Vagina (tissue), 2 donors: Measurements from ENCODE around the gene KCNH8. TPM values are rescaled to one million over a fixed set of nuclear protein-coding genes. Genes with fewer than 3 reads are reported as not detected.

Experiments used
- DNase-seq, 2 donors: peaks; one replicate each; pipeline ENCODE4 v3.0.0-alpha.2; 2017; ENCODE audit errors: extremely low spot score in 2 of 2
- H3K27ac ChIP-seq: fragments of 200-600 bp; sonication (generic); one replicate; pipeline ENCODE4 v1.5.1; 2019
- H3K27me3 ChIP-seq: fragments of 200-600 bp; sonication (generic); one replicate; pipeline ENCODE4 v1.5.1; 2019
- H3K36me3 ChIP-seq, 2 donors: fragments of 200-600 bp; sonication (generic); one replicate each; pipeline ENCODE4 v1.5.1; 2017 to 2019
- H3K4me1 ChIP-seq: fragments of 200-600 bp; sonication (generic); one replicate; pipeline ENCODE4 v1.5.1; 2019
- H3K4me3 ChIP-seq, 2 donors: fragments of 200-600 bp; sonication (generic); 1 replicate in 1 of 2; 2 replicates in 1 of 2; pipeline ENCODE4 v1.5.1; 2016 to 2019
- H3K9me3 ChIP-seq: fragments of 200-600 bp; sonication (generic); one replicate; pipeline ENCODE4 v1.5.1; 2019
- CTCF ChIP-seq, 3 experiments: fragments of 450-650 bp in 2 of 3; fragments of 200-600 bp in 1 of 3; sonication (generic) in 1 of 3; IDR thresholded peaks; one replicate each; pipeline ENCODE4 v1.5.1; 2017 to 2019; ENCODE audit warnings: antibody characterized with exemption in 3 of 3, mild to moderate bottlenecking in 2 of 3, moderate library complexity in 2 of 3
- POLR2A ChIP-seq, 2 donors: fragments of 450-650 bp; IDR thresholded peaks; one replicate each; pipeline ENCODE4 v1.6.1; 2017; ENCODE audit warnings: antibody characterized with exemption in 2 of 2, mild to moderate bottlenecking in 2 of 2, moderate library complexity in 2 of 2
- POLR2AphosphoS5 ChIP-seq, 2 donors: sonication (generic); formaldehyde crosslinking; IDR thresholded peaks; one replicate each; pipeline ENCODE4 v1.9.0; 2017; ENCODE audit warnings: antibody characterized with exemption in 2 of 2, mild to moderate bottlenecking in 2 of 2, low read depth in 1 of 2; ENCODE audit not compliant: insufficient read depth in 1 of 2
- intact Hi-C: fragments of 100-400 bp; cut with DNase I; formaldehyde crosslinking; loops from one replicate; pipeline ENCODE4 v1.15.1; 2023
- total RNA-seq: library from RNA; depleted of rRNA; stranded (reverse); fragments of >200 nt; gene quantifications from one replicate; pipeline ENCODE4 v1.2.3, GENCODE V29; 2016

The KCNH8 gene
- total RNA-seq, 1 donor from 2014 or later, result 2.0 TPM

GRCh38 chr3:19173945-19174344 is 25.6 kb downstream of the KCNH8 start:
- no peaks in the 10 kb centered on the region for H3K9me3 ChIP-seq
- intact Hi-C loops, result no loop called here
- H3K4me3 ChIP-seq, result no peak overlapping the region
- no peaks in the 10 kb centered on the region for H3K27me3 ChIP-seq
- TF ChIP-seq POLR2AphosphoS5 (IDR thresholded peaks at IDR 0.05; ENCODE audit: insufficient read depth in 1 of 2, low read depth in 1 of 2), result no peak
- no peak for TF ChIP-seq POLR2A (IDR thresholded peaks at IDR 0.05)
- TF ChIP-seq CTCF (IDR thresholded peaks at IDR 0.05), result no peak
- no peaks in the 10 kb centered on the region for H3K4me1 ChIP-seq
- H3K36me3 ChIP-seq, result no peaks in the 10 kb centered on the region
- H3K27ac ChIP-seq, result no peak overlapping the region
- no peak for DNase-seq

- Histone ChIP-seq H3K36me3 (no peaks in the 10 kb centered on the region), H3K4me1 (no peaks in the 10 kb centered on the region), H3K9me3 (no peaks in the 10 kb centered on the region), H3K27ac (no peak overlapping the region), H3K4me3 (no peak overlapping the region), H3K27me3 (no peaks in the 10 kb centered on the region)
- TF ChIP-seq POLR2AphosphoS5 (IDR thresholded peaks at IDR 0.05; ENCODE audit: insufficient read depth in 1 of 2, low read depth in 1 of 2) (no peak), POLR2A (IDR thresholded peaks at IDR 0.05) (no peak), CTCF (IDR thresholded peaks at IDR 0.05) (no peak)
- intact Hi-C loops, result no loop called here
- DNase-seq, result no peak
Measured at GRCh38 chr3:19183584-19183983, 35.3 kb downstream of the KCNH8 start.

GRCh38 chr3:19190126-19190525 is 41.8 kb downstream of the KCNH8 start:
- TF ChIP-seq POLR2AphosphoS5 (IDR thresholded peaks at IDR 0.05; ENCODE audit: insufficient read depth in 1 of 2, low read depth in 1 of 2), result no peak
- no peak for TF ChIP-seq POLR2A (IDR thresholded peaks at IDR 0.05)
- TF ChIP-seq CTCF (IDR thresholded peaks at IDR 0.05), result no peak
- no peak overlapping the region for H3K4me3 ChIP-seq
- H3K9me3 ChIP-seq, result no peaks in the 10 kb centered on the region
- no peak for DNase-seq
- no peaks in the 10 kb centered on the region for H3K4me1 ChIP-seq
- H3K27me3 ChIP-seq, result no peaks in the 10 kb centered on the region
- H3K36me3 ChIP-seq, result no peaks in the 10 kb centered on the region
- H3K27ac ChIP-seq, result no peak overlapping the region
- intact Hi-C loops, result no loop called here

GRCh38 chr3:19190602-19191001 is 42.3 kb downstream of the KCNH8 start:
- Histone ChIP-seq H3K4me3 (no peak overlapping the region), H3K27me3 (no peaks in the 10 kb centered on the region), H3K27ac (no peak overlapping the region), H3K4me1 (no peaks in the 10 kb centered on the region), H3K36me3 (no peaks in the 10 kb centered on the region), H3K9me3 (no peaks in the 10 kb centered on the region)
- intact Hi-C loops, result no loop called here
- no peak for DNase-seq
- TF ChIP-seq POLR2A (IDR thresholded peaks at IDR 0.05) (no peak), POLR2AphosphoS5 (IDR thresholded peaks at IDR 0.05; ENCODE audit: insufficient read depth in 1 of 2, low read depth in 1 of 2) (no peak), CTCF (IDR thresholded peaks at IDR 0.05) (no peak)

- H3K9me3 ChIP-seq, result no peaks in the 10 kb centered on the region
- no peaks in the 10 kb centered on the region for H3K4me1 ChIP-seq
- TF ChIP-seq POLR2AphosphoS5 (IDR thresholded peaks at IDR 0.05; ENCODE audit: insufficient read depth in 1 of 2, low read depth in 1 of 2), result no peak
- TF ChIP-seq POLR2A (IDR thresholded peaks at IDR 0.05), result no peak
- no peak for TF ChIP-seq CTCF (IDR thresholded peaks at IDR 0.05)
- H3K27ac ChIP-seq, result no peak overlapping the region
- no peaks in the 10 kb centered on the region for H3K36me3 ChIP-seq
- H3K4me3 ChIP-seq, result no peak overlapping the region
- intact Hi-C loops, result no loop called here
- no peaks in the 10 kb centered on the region for H3K27me3 ChIP-seq
- no peak for DNase-seq
Measured at GRCh38 chr3:19199131-19199530, 50.8 kb downstream of the KCNH8 start.
